Stimulated activated CD8-positive, alpha-beta memory T cell treated with anti-CD3 and anti-CD28 coated beads, Interleukin-12 subunit alpha, Interleukin-12 subunit beta, amount 100 ng/mL, for 4 hours (primary cell): ENCODE data around the gene ZBTB46.
"Not testable (repeated sequence)": the region's sequence is repeated elsewhere in the genome, so short reads cannot be mapped to it uniquely, and the experiment has no call there.

ENCODE experiments used
- DNase-seq: peaks from one replicate; pipeline ENCODE4 v3.0.0-alpha.2; 2020; ENCODE audit warnings: low read depth

The ZBTB46 gene

GRCh38 chr20:63814891-63815614, 16.0 kb downstream of the ZBTB46 start:
- no peak for DNase-seq

- DNase-seq, result no peak
These were observed 19.6 kb downstream of the ZBTB46 start for GRCh38 chr20:63811491-63811875.

- no peak for DNase-seq
These were observed 20.2 kb downstream of the ZBTB46 start for GRCh38 chr20:63810730-63811490.

GRCh38 chr20:63809856-63810255, 21.2 kb downstream of the ZBTB46 start:
- no peak for DNase-seq

- DNase-seq, result no peak
These were observed 21.9 kb downstream of the ZBTB46 start for GRCh38 chr20:63808964-63809674.

- DNase-seq, result no peak
These were observed 22.8 kb downstream of the ZBTB46 start for GRCh38 chr20:63808145-63808724.

GRCh38 chr20:63807654-63808053, 23.4 kb downstream of the ZBTB46 start:
- DNase-seq, result no peak

GRCh38 chr20:63804308-63804636, 26.8 kb downstream of the ZBTB46 start:
- no peak for DNase-seq

GRCh38 chr20:63802469-63803240, 28.4 kb downstream of the ZBTB46 start:
- no peak for DNase-seq

GRCh38 chr20:63801174-63801573, 29.9 kb downstream of the ZBTB46 start:
- not testable (repeated sequence) for DNase-seq

- DNase-seq, result not testable (repeated sequence)
These were observed 30.7 kb downstream of the ZBTB46 start for GRCh38 chr20:63800411-63800810.

- not testable (repeated sequence) for DNase-seq
These were observed 31.9 kb downstream of the ZBTB46 start for GRCh38 chr20:63799127-63799526.

- not testable (repeated sequence) for DNase-seq
These were observed 33.9 kb downstream of the ZBTB46 start for GRCh38 chr20:63797175-63797574.

- no peak for DNase-seq
These were observed 35.8 kb downstream of the ZBTB46 start for GRCh38 chr20:63795178-63795830.

GRCh38 chr20:63794614-63795013, 36.5 kb downstream of the ZBTB46 start:
- DNase-seq, result no peak

GRCh38 chr20:63792866-63793265, 38.2 kb downstream of the ZBTB46 start:
- DNase-seq, result no peak

GRCh38 chr20:63791497-63792156, 39.4 kb downstream of the ZBTB46 start:
- DNase-seq, result no peak

- no peak for DNase-seq
These were observed 40.4 kb downstream of the ZBTB46 start for GRCh38 chr20:63790572-63791168.

GRCh38 chr20:63789836-63790571, 41.1 kb downstream of the ZBTB46 start:
- no peak for DNase-seq

- DNase-seq, result no peak
These were observed 43.3 kb downstream of the ZBTB46 start for GRCh38 chr20:63787749-63788148.
